Measurements from ENCODE around the gene MRPL10. TPM values are rescaled to one million over a fixed set of nuclear protein-coding genes. Genes with fewer than 3 reads are reported as not detected.

MRPL10 gene
- total and polyA plus RNA-seq, 2 experiments from 2014 or later = 70.0 to 87.1 TPM

DNA sequence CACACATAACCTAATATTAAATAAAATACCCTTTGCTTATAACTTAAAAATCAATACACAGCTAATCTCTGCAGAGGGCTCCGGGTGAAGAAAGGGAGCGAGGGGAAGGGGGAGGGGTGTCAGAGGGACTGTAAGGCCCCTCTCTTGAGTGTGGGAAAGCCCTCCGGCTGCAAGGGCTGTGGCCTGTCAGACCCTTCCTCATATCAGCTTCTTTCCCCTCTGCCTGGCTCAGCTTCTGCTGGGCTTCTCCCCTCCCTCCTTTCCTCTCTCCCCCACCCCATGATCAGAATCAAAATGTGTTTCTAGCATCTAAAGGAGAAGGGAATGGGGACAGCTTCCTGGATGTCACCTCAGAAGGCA, 14.4 kb upstream of the MRPL10 start:
- no peaks in the 10 kb centered on the region for H3K36me3 ChIP-seq
- TF ChIP-seq, protein P1, sequence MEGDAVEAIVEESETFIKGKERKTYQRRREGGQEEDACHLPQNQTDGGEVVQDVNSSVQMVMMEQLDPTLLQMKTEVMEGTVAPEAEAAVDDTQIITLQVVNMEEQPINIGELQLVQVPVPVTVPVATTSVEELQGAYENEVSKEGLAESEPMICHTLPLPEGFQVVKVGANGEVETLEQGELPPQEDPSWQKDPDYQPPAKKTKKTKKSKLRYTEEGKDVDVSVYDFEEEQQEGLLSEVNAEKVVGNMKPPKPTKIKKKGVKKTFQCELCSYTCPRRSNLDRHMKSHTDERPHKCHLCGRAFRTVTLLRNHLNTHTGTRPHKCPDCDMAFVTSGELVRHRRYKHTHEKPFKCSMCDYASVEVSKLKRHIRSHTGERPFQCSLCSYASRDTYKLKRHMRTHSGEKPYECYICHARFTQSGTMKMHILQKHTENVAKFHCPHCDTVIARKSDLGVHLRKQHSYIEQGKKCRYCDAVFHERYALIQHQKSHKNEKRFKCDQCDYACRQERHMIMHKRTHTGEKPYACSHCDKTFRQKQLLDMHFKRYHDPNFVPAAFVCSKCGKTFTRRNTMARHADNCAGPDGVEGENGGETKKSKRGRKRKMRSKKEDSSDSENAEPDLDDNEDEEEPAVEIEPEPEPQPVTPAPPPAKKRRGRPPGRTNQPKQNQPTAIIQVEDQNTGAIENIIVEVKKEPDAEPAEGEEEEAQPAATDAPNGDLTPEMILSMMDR (IDR thresholded peaks at IDR 0.05; ENCODE audit: low read depth, low read length) = no peak
- no peak overlapping the region for H3K4me3 ChIP-seq
- H3K9me3 ChIP-seq (ENCODE audit: low read depth) = no peaks in the 10 kb centered on the region
- no peak for DNase-seq (ENCODE audit: low read depth in 1 of 2, low spot score in 1 of 2)
- H3K27me3 ChIP-seq = peaks cover 23% of the 10 kb centered on the region
- H3K27ac ChIP-seq = peak overlapping the region; percentile 51
- H3K4me1 ChIP-seq (ENCODE audit: low read depth) = peaks cover 34% of the 10 kb centered on the region

DNA sequence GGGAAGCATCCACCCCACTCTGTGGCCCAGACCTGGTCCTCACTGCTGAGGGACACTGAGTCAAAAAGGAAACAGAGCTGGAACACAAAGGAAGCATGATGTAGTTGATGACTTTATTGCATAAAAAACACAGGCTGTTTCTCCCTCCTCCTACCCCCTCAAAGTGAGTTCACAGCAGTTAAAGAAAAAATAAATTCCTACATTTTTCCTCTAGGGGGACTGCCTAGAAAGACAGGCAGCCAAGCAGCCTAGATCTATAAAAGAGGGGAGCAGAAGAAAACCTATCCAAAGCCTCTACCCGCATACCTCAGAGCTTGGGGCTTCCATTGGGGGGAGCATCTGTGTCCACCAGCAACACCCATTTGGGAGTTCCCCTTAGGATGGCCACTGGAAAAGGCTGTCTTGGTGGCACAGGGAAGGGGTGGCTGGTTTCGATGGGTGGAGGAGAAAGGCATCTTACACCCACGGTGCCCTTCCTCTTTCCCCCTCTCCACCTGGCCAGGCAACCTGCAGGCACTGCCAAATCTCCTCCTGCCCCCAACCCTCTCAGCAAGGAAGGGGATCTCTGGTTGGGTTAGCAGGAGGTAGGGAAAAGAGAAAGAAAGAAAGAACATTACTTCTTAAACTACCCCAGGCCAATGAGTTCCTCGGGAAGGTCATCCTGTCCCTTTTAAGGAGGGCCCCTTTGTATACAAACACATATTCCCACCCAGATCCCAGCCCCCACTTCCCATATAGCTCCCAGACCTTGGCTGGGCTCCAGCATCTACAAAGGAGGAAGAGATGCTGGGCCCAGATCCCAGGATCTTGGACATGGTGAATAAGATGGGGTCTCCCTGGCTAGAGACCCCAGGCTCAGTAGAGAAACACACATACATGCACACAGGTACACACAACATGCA, 13.7 kb upstream of the MRPL10 start:
- Histone ChIP-seq H3K27me3 (peaks cover 23% of the 10 kb centered on the region), H3K9me3 (ENCODE audit: low read depth) (no peaks in the 10 kb centered on the region), H3K4me1 (ENCODE audit: low read depth) (peaks cover 38% of the 10 kb centered on the region), H3K4me3 (no peak overlapping the region), H3K27ac (peak overlapping the region; percentile 51), H3K36me3 (no peaks in the 10 kb centered on the region)
- TF ChIP-seq, protein P1 (IDR thresholded peaks at IDR 0.05; ENCODE audit: low read depth, low read length) = peak; percentile 43
- peak in 1 of 2 donors; percentile 44 for DNase-seq (ENCODE audit: low read depth in 1 of 2, low spot score in 1 of 2)

DNA sequence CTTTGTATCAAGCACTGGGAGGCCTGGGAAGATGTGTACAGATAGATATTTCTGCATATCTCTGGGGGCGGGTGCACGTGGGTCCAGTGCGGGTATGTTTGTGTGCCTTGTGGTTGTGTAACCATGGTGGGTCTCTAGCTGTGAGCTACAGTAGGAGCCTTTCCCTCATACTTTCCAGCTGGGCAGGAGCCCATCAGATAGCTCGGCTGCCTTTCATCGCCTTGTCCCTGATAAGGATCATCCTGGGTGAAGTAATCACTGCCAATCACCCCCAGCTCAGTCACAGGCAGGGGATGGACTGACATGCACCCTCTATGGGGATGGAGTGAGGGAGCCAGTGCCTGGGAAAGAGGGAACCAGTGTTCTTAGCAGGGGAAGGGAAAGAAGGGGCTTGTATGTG, 12.9 kb upstream of the MRPL10 start:
- TF ChIP-seq, protein P1 (IDR thresholded peaks at IDR 0.05; ENCODE audit: low read depth, low read length) = no peak
- DNase-seq (ENCODE audit: low read depth in 1 of 2, low spot score in 1 of 2) = peak in 1 of 2 donors; percentile 56

DNA sequence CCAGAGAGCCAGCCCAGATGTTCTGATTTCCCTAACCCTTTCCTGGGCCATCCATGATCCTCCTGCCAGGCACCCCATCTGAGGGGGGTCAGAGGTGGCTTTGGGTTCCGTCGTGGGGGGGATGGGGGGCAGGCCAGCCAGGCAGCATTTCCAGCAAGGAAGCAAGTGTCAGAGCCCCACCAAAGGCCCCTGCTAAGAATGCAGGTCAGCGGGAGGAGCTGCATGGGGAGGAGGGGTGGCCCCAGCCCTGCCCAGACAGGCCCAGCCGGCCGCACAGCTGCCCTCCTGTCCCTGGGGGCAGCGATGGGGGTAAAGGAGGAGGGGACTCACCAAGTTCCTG, 12.0 kb upstream of the MRPL10 start:
- TF ChIP-seq, protein P1 (IDR thresholded peaks at IDR 0.05; ENCODE audit: low read depth, low read length) = no peak
- peaks cover 42% of the 10 kb centered on the region for H3K4me1 ChIP-seq (ENCODE audit: low read depth)
- H3K27ac ChIP-seq = peak overlapping the region; percentile 29
- H3K36me3 ChIP-seq = peaks cover 1% of the 10 kb centered on the region
- H3K4me3 ChIP-seq = no peak overlapping the region
- no peaks in the 10 kb centered on the region for H3K9me3 ChIP-seq (ENCODE audit: low read depth)
- DNase-seq (ENCODE audit: low read depth in 1 of 2, low spot score in 1 of 2) = no peak
- peaks cover 9% of the 10 kb centered on the region for H3K27me3 ChIP-seq

More for the DNA sequence above, 12.9 kb upstream of the MRPL10 start:
- Histone ChIP-seq H3K36me3 (no peaks in the 10 kb centered on the region), H3K27ac (no peak overlapping the region), H3K4me3 (no peak overlapping the region), H3K27me3 (peaks cover 17% of the 10 kb centered on the region), H3K9me3 (ENCODE audit: low read depth) (no peaks in the 10 kb centered on the region), H3K4me1 (ENCODE audit: low read depth) (peaks cover 42% of the 10 kb centered on the region)

DNA sequence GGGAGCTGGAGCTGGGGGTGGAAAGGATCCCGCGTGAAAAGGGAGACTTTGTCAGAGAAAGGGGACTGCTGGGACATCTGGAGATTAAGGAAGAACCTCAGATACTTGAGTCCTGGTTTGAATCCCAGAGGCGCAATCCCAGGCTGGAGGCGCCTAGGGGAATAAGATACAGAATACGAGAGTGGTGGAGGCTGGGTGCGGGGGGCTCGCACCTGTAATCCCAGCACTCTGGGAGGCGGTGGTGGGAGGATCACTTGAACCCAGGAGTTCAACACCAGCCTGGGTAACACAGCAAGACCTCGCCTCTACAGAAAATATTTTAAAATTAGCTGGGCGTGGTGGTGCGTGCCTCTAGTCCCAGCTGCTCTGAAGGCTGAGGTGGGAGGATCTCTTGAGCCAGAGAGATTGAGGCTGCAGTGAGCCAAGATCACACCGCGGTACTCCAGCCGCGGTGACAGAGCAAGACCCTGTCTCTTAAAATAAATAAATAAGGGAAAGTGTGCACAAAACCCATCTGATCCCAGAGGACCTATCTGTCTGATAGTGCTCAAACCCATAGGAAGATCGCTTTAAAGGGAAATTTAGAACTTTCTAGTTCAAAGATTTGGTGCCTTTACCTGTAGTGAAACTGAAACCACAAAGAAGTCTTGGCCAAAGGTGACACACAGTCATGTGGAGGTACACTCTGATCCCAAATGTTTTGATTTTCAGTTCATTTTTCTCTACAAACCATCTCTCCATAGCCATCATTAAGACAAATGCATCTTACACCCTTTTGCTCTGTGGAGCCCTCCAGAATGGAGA, 10.3 kb upstream of the MRPL10 start:
- no peak for DNase-seq (ENCODE audit: low read depth in 1 of 2, low spot score in 1 of 2)
- TF ChIP-seq, protein P1 (IDR thresholded peaks at IDR 0.05; ENCODE audit: low read depth, low read length) = no peak
- Histone ChIP-seq H3K27ac (peak overlapping the region; percentile 72), H3K36me3 (peaks cover 3% of the 10 kb centered on the region), H3K27me3 (no peaks in the 10 kb centered on the region), H3K4me1 (ENCODE audit: low read depth) (peaks cover 38% of the 10 kb centered on the region), H3K4me3 (no peak overlapping the region), H3K9me3 (ENCODE audit: low read depth) (no peaks in the 10 kb centered on the region)

Measured in cardiac muscle cell (in vitro differentiated cells and primary cell).